HG03521 (cell line): ENCODE results near the gene WWC1.
"Not testable (repeated sequence)": the region's sequence is repeated elsewhere in the genome, so short reads cannot be mapped to it uniquely, and the experiment has no call there.

Experiments
- ATAC-seq: cut with Tn5 transposase; IDR thresholded peaks from one replicate; pipeline ENCODE4 v1.9.1; 2021; ENCODE audit warnings: mild to moderate bottlenecking, moderate library complexity; ENCODE audit not compliant: unreplicated experiment

Gene WWC1

DNA sequence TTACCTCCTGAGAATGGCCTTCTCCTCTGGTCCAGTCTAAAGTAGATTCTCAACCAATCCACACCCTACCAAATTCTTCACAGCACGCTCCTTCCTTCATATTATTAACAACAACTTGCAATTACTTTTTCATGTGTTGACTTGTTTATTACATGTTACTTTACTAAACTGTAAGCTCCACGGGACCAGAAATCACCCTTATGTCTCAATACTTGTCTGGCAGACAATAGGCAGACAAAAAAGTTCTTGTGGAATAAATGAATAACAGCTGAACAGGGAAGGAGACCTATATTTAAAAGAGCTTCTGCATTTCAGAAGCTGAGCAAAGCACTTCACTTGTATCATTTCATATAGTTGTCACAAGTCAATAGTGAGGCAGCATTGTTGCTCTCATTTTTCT is 5.7 kb upstream of the WWC1 start:
- ATAC-seq: no peak

DNA sequence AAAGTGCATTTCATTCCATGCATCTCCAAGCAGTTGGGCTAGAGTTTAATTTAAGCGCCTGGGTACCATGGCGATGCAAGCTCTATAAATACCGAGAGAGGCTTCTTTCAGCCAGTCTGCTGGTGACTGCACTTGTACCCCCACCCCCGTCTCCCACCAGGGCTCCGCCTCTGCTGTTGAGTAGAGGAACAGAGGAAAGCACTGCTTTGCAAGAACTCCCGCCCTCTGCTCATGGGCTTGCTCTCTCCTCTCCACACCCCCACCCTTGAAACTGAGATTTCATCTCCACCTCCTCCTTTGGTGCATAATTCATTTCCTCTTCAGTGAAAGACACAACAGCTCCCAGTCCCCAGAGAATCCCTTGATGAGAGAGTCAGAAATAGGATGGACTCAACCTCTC is 5.1 kb upstream of the WWC1 start:
- no peak for ATAC-seq

GRCh38 chr5:168286863-168287262 is 4.6 kb upstream of the WWC1 start:
- not testable (repeated sequence) for ATAC-seq

GRCh38 chr5:168287362-168287761 is 4.1 kb upstream of the WWC1 start:
- no peak for ATAC-seq

- no peak for ATAC-seq
These were observed 2.8 kb upstream of the WWC1 start for GRCh38 chr5:168288349-168289245.

DNA sequence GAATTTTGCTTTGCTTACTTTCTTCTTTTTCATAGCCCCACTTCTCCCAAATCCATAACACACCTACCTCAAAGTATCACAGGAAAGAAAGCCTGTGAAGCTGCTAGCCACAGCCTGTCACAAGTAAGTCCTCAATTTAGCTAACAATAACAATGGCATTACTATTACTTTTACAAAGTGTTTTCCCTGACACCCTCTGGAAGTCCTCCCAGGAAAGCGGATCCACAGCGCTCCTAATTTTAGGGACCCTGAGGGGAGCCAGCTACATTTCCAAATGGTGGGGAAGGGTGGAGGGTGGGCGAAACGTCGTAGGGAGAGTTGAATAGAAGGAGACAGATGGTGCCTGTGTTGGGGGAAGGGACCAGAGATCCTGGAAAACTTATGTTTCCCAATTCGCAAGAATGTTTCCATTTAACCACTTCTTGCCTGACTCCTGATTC is 523 bp upstream of the WWC1 start:
- ATAC-seq: no peak

DNA sequence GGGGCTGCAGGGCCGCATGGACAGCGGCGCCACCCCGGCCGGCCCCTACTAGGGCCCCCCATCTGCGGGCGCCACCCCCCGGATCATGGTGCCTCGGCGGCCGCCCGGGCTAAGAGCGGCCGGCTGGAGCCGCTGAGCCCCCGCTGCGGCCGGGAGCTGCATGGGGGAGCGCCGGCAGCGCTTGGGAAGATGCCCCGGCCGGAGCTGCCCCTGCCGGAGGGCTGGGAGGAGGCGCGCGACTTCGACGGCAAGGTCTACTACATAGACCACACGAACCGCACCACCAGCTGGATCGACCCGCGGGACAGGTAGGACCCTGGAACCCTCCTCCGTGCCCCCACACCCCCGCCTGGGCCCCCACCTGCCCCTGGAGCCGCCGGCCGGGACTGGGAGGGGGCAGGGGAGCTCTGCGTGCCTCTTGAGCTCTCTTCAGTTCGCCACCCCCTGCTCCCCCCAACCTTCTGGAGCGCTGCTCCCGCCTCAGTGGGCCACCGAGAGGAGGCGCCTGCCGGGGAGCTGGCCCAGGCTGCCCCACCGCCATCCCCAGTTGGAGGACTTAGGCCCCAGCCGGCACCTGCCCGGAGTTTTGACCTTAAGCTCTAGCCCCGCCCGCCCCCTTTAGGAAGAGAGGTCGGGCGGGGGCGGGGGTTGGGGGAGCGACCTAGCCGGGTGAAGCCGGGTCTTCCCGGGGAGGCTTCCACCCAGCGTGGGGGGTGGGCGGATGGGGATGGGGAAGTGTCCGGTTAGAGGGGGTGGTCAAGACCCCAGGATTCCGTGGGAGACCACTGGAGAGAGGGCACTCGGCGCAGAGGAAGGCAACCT is 730 bp downstream of the WWC1 start:
- peak; percentile 27 for ATAC-seq

GRCh38 chr5:168292786-168293696 is 1.6 kb downstream of the WWC1 start:
- no peak for ATAC-seq

DNA sequence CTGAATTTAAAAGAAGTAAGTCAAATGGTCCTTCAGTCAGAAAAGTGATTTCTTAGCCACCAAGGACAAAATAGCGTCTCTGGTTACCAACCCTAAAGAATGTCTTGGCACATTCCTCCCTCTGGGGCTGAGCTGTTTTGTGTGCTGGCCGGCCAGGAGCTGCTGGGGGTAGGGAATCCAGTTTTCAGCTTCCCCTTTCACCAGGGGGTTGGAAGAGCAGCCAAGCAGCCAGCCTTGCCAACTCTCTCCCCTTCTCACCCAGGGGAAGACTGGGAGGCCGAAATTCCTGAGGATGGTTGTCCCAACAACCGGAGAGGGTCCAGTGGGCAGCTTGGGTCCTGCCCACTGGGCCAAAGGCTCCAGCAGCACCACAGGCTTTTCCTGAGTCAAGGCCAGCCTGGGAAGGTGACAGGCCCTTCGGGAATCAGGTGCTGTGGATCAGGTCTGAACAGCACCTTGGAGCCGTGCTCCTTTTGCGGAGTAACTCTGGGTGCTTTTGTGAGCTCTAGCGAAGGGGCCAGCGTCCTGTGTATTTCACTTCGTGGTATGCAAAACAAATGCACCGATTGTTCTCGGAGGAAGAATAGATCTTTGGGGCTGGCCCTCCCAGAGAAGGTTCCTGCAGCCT is 4.2 kb downstream of the WWC1 start:
- no peak for ATAC-seq

DNA sequence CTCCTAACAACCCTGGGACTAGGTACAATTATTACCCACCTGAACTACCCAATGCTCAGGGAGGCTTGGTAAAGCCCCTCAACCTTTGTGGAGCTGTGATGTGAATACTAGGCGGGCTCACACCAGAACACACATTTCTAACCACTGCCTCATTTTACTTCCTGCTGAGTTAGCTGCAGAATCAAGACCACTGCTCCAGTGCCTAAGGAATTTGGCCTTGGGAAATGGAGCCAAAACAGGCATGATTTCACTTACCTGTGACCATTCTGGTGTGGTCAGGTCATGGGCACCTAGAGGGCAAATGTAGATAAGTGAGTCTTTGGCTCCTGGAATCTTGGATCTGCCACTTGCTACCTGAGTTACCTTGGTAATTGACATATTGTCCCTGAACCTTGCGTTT is 5.2 kb downstream of the WWC1 start:
- no peak for ATAC-seq

- ATAC-seq: no peak
These were observed 7.5 kb downstream of the WWC1 start for GRCh38 chr5:168298949-168299348.

DNA sequence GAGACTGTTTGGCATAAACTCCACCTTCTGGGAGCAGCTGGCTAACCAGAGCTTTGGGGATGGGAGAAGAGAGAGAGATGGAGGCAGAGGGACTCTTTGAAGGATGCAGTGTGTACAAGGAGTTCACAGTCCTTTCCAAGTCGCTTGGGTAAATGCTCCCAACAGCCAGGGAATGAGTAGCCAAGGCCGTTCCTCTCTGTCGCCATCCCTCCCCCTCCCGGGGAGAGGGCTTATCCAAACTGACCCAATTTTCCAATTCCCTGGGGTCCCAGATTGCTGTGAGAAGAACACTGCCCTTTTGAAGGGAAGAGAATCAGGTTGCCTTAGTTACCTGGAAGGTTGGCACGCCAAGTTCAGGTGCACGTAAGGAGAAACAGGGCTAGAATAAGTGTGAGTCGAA is 7.9 kb downstream of the WWC1 start:
- ATAC-seq: no peak

DNA sequence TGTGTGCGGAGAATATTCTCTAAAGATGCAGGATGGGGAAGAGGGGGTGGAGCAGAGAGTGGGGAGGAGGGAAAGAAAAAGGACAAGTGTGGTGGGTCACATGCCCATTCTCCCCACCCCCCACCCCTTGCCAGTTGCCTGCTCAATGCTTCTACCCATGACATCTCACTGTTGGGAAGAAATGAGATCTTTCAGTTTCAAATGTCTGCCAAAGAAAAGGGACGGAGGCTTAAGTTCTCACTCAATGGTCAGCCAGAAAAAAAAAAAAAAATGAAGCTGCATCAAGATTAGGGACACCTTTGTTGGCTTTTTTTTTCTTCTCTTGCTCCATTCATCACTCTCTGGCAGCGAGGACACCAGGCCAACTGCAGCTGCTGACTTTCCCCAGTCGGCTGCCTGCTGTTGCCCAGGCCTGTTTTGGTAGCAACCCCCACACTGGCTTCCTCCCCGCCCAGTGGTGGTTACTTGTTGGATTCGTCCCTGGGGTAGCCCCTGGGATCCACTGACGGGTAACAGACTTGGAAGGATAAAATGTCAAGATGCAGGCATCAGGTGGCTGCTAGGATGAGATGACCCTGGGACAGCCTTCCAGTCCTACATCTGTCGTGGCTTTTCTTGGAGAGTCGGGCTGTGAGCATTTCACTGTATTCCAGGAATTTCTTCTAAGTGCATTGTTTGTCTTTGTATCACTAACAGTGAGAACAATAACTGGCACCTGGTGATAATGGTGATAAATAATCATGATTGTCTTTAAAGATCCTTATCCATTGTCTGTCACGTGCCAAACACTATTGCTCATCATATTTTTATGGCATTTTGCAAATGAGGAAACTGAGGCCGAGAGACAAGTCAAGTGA is 9.1 kb downstream of the WWC1 start:
- ATAC-seq: no peak

DNA sequence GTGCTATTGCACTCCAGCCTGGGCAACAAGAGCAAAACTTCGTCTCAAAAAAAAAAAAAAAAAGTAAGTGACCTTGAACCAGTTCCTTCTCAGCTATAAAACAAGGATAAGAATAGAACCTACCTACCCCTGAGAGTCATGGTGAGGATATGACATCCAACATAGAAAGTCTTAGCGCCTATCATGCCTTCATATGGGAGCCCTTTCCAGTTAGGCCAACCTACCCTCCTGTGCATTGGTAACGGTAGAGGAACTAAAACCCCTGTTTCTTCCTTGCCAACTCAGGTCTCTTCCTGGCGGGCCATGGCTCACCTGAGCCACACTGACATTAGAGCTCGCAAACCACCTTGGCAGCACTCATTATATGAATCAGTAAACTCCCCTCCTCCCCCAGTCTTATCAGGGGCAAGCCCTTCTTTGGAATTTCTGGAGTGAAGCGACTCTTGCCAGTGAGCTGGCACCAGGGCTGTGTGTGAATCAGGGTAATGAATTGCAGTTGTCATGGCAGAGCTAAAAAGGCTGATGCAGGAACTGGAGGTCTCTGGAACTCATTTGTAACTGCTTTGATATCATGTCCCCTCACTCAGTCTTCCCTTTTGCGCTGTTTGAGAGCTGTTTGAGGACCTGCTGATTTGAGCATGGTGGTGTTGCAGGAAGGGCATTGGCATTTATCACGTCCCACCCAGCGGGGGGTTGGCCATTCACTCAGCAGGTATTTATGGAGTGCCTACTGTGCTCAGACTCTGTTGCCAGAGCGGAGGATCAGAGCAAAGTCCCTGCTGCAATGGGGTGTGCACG is 10.3 kb downstream of the WWC1 start:
- no peak for ATAC-seq

DNA sequence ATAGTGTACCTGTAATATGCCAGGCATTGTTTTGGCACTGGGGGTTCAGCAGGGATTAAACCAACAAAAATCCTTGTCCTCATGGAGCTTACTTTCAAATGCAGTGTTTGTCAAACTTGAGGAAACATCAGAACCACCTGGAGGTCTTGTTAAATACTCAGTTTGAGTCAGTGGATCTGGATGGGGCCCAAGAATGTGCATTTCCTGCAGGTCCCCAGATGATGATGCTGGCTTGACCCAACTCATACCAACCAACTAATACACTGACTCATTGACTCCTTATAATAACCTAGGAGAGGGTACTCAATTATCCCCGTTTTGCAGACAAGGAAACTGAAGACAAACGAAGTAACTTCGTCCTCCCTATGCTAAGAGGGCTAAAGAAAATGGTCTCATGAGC is 11.3 kb downstream of the WWC1 start:
- no peak for ATAC-seq

DNA sequence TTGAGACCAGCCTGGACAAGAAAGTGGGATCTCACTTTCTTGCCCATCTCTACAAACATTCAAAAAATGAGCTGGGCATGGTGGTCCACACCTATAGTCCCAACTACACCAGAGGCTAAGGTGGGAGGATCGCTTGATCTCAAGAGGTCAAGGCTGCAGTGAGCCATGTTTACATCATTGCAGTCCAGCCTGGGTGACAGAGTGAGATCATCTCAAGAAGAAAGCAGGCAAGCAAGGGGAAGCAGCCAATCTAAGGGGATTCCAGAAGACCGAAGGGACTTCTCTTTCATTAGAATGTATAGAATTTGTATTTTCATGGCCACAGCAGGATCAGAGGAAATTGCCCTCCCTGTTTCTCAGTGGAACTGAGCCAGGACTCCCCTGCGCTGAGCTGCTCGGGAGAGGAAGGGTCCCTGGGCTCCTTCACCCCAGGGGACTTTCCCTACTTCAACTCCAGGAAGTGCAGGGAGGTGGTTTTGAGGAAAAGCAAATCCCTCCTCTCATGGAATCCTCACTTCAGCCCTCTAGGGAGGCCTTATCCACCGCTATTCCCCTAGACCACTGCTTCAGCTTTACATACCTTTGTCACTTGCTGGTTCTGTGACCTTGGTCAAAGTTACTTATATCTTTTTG is 12.1 kb downstream of the WWC1 start:
- no peak for ATAC-seq

GRCh38 chr5:168304349-168304748 is 12.9 kb downstream of the WWC1 start:
- no peak for ATAC-seq

- ATAC-seq: no peak
These were observed 13.8 kb downstream of the WWC1 start for GRCh38 chr5:168305281-168305680.
